SK-N-SH treated with all-trans-retinoic acid at 6 μM for 48 hours (cell line): Measurements from ENCODE around the gene HDAC4.

Source experiments
- ATAC-seq: fragments of 200-7000 bp; cut with Tn5 transposase; 3 replicates; pipeline ENCODE4 v1.9.1; 2020; ENCODE audit warnings: mild to moderate bottlenecking, moderate library complexity
- ARNTL ChIP-seq: fragments of 450-650 bp; formaldehyde crosslinking; IDR thresholded peaks from 2 replicates; pipeline ENCODE4 v1.5.0; 2020; ENCODE audit warnings: low read depth, mild to moderate bottlenecking, moderate library complexity, borderline replicate concordance
- BACH2 ChIP-seq: fragments of 250-450 bp; sonication (Bioruptor Pico); IDR thresholded peaks from 2 replicates; pipeline ENCODE4 v1.9.0; 2021; ENCODE audit warnings: mild to moderate bottlenecking, borderline replicate concordance
- CSDC2 ChIP-seq: fragments of 250-450 bp; sonication (Bioruptor Pico); IDR thresholded peaks from 2 replicates; pipeline ENCODE4 v1.5.0; 2020; ENCODE audit warnings: mild to moderate bottlenecking, moderate library complexity
- ESRRG ChIP-seq: fragments of 250-450 bp; sonication (Bioruptor Pico); IDR thresholded peaks from 2 replicates; pipeline ENCODE4 v1.6.1; 2021; ENCODE audit warnings: mild to moderate bottlenecking
- GLIS3 ChIP-seq: fragments of 250-450 bp; sonication (Bioruptor Pico); IDR thresholded peaks from 2 replicates; pipeline ENCODE4 v1.5.0; 2020; ENCODE audit warnings: mild to moderate bottlenecking, moderate library complexity
- ISL1 ChIP-seq: fragments of 250-450 bp; sonication (Bioruptor Pico); IDR thresholded peaks from 2 replicates; pipeline ENCODE4 v2.1.2; 2022; ENCODE audit warnings: mild to moderate bottlenecking, moderate library complexity
- PPARA ChIP-seq: fragments of 250-450 bp; sonication (Bioruptor Pico); IDR thresholded peaks from 2 replicates; pipeline ENCODE4 v1.5.0; 2020; ENCODE audit warnings: mild to moderate bottlenecking, borderline replicate concordance
- RARB ChIP-seq: fragments of 250-450 bp; sonication (Bioruptor Pico); IDR thresholded peaks from 2 replicates; pipeline ENCODE4 v1.8.0; 2021; ENCODE audit warnings: mild to moderate bottlenecking, moderate library complexity
- SNAI2 ChIP-seq: fragments of 250-450 bp; sonication (Bioruptor Pico); IDR thresholded peaks from 2 replicates; pipeline ENCODE4 v1.5.0; 2020; ENCODE audit warnings: mild to moderate bottlenecking, moderate library complexity
- TOX ChIP-seq: fragments of 250-450 bp; sonication (Bioruptor Pico); IDR thresholded peaks from 2 replicates; pipeline ENCODE4 v1.8.0; 2021; ENCODE audit warnings: mild to moderate bottlenecking, moderate library complexity, borderline replicate concordance
- ZC3H10 ChIP-seq: fragments of 250-450 bp; sonication (Bioruptor Pico); IDR thresholded peaks from 2 replicates; pipeline ENCODE4 v1.5.1; 2021; ENCODE audit warnings: mild to moderate bottlenecking, moderate library complexity
- ZFP3 ChIP-seq: fragments of 250-450 bp; sonication (Bioruptor Pico); IDR thresholded peaks from 2 replicates; pipeline ENCODE4 v1.5.0; 2020; ENCODE audit warnings: mild to moderate bottlenecking, moderate library complexity
- ZFP30 ChIP-seq: fragments of 450-650 bp; formaldehyde crosslinking; IDR thresholded peaks from 2 replicates; pipeline ENCODE4 v1.5.0; 2022; ENCODE audit warnings: mild to moderate bottlenecking, moderate library complexity
- ZNF565 ChIP-seq: fragments of 450-650 bp; formaldehyde crosslinking; conservative IDR thresholded peaks from 2 replicates; pipeline ENCODE4 v1.5.0; 2020; ENCODE audit warnings: low read depth, mild to moderate bottlenecking, moderate library complexity
- ZNF70 ChIP-seq: fragments of 450-650 bp; formaldehyde crosslinking; IDR thresholded peaks from 2 replicates; pipeline ENCODE4 v1.5.0; 2020; ENCODE audit warnings: mild to moderate bottlenecking, moderate library complexity
- ZNF8 ChIP-seq: fragments of 450-650 bp; formaldehyde crosslinking; IDR thresholded peaks from 2 replicates; pipeline ENCODE4 v1.5.0; 2020; ENCODE audit warnings: mild to moderate bottlenecking, moderate library complexity
- TF ChIP-seq, protein P1 (sequence below): fragments of 250-450 bp; sonication (Bioruptor Pico); IDR thresholded peaks from 2 replicates; pipeline ENCODE4 v1.8.0; 2020; ENCODE audit warnings: mild to moderate bottlenecking, moderate library complexity, borderline replicate concordance
- TF ChIP-seq, protein P2 (sequence below): fragments of 250-450 bp; sonication (Bioruptor Pico); IDR thresholded peaks from 2 replicates; pipeline ENCODE4 v1.5.1; 2021; ENCODE audit warnings: mild to moderate bottlenecking, moderate library complexity
- TF ChIP-seq, protein P3 (sequence below): fragments of 250-450 bp; sonication (Bioruptor Pico); IDR thresholded peaks from 2 replicates; pipeline ENCODE4 v1.8.0; 2021; ENCODE audit warnings: low read depth, mild to moderate bottlenecking, moderate library complexity, borderline replicate concordance
- TF ChIP-seq, protein P4 (sequence below): fragments of 250-450 bp; sonication (Bioruptor Pico); IDR thresholded peaks from 2 replicates; pipeline ENCODE4 v1.5.1; 2020; ENCODE audit warnings: low read depth, mild to moderate bottlenecking, moderate library complexity
- TF ChIP-seq, protein P5 (sequence below): fragments of 250-450 bp; sonication (Bioruptor Pico); IDR thresholded peaks from 2 replicates; pipeline ENCODE4 v1.5.0; 2020; ENCODE audit warnings: mild to moderate bottlenecking, moderate library complexity

The HDAC4 gene

DNA sequence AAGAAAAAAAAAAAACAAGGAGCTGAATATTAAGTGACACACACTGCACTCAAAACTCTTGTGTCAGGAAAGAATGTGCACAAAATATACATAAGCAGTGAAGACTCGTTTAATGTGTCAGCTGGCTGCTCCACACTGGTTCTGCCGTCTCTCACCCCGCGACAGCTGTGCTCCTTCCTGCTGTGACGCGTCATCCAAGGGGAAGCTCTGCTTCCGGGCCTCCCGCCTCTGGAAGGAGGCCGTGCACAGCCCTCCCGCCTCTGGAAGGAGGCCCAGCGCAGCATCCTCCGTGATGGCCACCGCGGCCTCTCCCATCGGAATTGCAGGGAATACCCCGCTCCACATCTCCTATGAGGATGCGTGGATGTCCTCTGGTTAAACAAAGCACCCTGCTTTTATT lies 151.0 kb downstream of the HDAC4 start:
- ATAC-seq, result peak; percentile 44; the same call in 2 of the 3 replicates
- TF ChIP-seq, protein P1, sequence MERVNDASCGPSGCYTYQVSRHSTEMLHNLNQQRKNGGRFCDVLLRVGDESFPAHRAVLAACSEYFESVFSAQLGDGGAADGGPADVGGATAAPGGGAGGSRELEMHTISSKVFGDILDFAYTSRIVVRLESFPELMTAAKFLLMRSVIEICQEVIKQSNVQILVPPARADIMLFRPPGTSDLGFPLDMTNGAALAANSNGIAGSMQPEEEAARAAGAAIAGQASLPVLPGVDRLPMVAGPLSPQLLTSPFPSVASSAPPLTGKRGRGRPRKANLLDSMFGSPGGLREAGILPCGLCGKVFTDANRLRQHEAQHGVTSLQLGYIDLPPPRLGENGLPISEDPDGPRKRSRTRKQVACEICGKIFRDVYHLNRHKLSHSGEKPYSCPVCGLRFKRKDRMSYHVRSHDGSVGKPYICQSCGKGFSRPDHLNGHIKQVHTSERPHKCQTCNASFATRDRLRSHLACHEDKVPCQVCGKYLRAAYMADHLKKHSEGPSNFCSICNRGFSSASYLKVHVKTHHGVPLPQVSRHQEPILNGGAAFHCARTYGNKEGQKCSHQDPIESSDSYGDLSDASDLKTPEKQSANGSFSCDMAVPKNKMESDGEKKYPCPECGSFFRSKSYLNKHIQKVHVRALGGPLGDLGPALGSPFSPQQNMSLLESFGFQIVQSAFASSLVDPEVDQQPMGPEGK, result no peak
- TF ChIP-seq SNAI2 (CRISPR knock-in tag) (no peak), ZNF8 (no peak), TOX (no peak), ZNF70 (no peak), PPARA (CRISPR knock-in tag) (no peak), RARB (CRISPR knock-in tag) (no peak), ZNF565 (CRISPR knock-in tag) (no peak), GLIS3 (CRISPR knock-in tag) (no peak), ZFP30 (CRISPR knock-in tag) (no peak), ESRRG (CRISPR knock-in tag) (no peak), ZFP3 (CRISPR knock-in tag) (no peak), ZC3H10 (CRISPR knock-in tag) (no peak)
- TF ChIP-seq, protein P2, sequence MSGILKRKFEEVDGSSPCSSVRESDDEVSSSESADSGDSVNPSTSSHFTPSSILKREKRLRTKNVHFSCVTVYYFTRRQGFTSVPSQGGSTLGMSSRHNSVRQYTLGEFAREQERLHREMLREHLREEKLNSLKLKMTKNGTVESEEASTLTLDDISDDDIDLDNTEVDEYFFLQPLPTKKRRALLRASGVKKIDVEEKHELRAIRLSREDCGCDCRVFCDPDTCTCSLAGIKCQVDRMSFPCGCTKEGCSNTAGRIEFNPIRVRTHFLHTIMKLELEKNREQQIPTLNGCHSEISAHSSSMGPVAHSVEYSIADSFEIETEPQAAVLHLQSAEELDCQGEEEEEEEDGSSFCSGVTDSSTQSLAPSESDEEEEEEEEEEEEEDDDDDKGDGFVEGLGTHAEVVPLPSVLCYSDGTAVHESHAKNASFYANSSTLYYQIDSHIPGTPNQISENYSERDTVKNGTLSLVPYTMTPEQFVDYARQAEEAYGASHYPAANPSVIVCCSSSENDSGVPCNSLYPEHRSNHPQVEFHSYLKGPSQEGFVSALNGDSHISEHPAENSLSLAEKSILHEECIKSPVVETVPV (CRISPR knock-in tag), result no peak
- TF ChIP-seq, protein P3, sequence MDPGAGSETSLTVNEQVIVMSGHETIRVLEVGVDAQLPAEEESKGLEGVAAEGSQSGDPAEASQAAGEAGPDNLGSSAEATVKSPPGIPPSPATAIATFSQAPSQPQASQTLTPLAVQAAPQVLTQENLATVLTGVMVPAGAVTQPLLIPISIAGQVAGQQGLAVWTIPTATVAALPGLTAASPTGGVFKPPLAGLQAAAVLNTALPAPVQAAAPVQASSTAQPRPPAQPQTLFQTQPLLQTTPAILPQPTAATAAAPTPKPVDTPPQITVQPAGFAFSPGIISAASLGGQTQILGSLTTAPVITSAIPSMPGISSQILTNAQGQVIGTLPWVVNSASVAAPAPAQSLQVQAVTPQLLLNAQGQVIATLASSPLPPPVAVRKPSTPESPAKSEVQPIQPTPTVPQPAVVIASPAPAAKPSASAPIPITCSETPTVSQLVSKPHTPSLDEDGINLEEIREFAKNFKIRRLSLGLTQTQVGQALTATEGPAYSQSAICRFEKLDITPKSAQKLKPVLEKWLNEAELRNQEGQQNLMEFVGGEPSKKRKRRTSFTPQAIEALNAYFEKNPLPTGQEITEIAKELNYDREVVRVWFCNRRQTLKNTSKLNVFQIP, result no peak
- TF ChIP-seq, all 23 proteins: peak for 0

DNA sequence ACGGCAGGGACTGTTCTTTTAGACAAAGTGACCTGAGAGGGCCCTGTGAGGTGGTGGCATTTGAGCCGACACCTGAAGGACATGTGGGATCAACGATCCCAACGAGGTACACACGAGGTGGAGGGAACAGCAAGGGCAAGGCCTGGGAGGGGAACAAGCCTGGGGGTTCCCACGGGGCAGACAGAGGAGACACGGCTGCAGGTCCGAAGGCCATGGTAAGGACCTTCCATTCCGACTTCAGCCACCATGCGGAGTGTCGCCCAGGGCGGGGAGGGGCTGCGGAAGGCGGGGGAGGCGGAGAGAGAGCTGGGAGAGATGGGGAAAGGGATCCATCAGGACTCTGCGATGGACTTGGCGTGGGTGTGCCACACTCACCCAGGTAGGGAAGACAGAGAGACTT lies 151.8 kb downstream of the HDAC4 start:
- TF ChIP-seq, protein P4, sequence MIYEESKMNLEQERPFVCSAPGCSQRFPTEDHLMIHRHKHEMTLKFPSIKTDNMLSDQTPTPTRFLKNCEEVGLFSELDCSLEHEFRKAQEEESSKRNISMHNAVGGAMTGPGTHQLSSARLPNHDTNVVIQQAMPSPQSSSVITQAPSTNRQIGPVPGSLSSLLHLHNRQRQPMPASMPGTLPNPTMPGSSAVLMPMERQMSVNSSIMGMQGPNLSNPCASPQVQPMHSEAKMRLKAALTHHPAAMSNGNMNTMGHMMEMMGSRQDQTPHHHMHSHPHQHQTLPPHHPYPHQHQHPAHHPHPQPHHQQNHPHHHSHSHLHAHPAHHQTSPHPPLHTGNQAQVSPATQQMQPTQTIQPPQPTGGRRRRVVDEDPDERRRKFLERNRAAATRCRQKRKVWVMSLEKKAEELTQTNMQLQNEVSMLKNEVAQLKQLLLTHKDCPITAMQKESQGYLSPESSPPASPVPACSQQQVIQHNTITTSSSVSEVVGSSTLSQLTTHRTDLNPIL (CRISPR knock-in tag), result no peak
- TF ChIP-seq, protein P1, result no peak
- TF ChIP-seq ESRRG (CRISPR knock-in tag), result no peak
- TF ChIP-seq ZNF8, result no peak
- no peak for TF ChIP-seq ZFP30 (CRISPR knock-in tag)
- no peak for TF ChIP-seq ZFP3 (CRISPR knock-in tag)
- TF ChIP-seq ZC3H10 (CRISPR knock-in tag), result no peak
- TF ChIP-seq, protein P3, result no peak
- TF ChIP-seq CSDC2, result no peak
- TF ChIP-seq BACH2 (CRISPR knock-in tag), result no peak
- TF ChIP-seq ARNTL (CRISPR knock-in tag), result no peak
- no peak for TF ChIP-seq TOX
- TF ChIP-seq, protein P5, sequence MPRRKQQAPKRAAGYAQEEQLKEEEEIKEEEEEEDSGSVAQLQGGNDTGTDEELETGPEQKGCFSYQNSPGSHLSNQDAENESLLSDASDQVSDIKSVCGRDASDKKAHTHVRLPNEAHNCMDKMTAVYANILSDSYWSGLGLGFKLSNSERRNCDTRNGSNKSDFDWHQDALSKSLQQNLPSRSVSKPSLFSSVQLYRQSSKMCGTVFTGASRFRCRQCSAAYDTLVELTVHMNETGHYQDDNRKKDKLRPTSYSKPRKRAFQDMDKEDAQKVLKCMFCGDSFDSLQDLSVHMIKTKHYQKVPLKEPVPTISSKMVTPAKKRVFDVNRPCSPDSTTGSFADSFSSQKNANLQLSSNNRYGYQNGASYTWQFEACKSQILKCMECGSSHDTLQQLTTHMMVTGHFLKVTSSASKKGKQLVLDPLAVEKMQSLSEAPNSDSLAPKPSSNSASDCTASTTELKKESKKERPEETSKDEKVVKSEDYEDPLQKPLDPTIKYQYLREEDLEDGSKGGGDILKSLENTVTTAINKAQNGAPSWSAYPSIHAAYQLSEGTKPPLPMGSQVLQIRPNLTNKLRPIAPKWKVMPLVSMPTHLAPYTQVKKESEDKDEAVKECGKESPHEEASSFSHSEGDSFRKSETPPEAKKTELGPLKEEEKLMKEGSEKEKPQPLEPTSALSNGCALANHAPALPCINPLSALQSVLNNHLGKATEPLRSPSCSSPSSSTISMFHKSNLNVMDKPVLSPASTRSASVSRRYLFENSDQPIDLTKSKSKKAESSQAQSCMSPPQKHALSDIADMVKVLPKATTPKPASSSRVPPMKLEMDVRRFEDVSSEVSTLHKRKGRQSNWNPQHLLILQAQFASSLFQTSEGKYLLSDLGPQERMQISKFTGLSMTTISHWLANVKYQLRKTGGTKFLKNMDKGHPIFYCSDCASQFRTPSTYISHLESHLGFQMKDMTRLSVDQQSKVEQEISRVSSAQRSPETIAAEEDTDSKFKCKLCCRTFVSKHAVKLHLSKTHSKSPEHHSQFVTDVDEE, result no peak
- no peak for TF ChIP-seq ZNF565 (CRISPR knock-in tag)
- TF ChIP-seq ISL1 (CRISPR knock-in tag), result no peak
- TF ChIP-seq PPARA (CRISPR knock-in tag), result no peak
- TF ChIP-seq, protein P2 (CRISPR knock-in tag), result no peak
- TF ChIP-seq, all 23 proteins: peak for 0
- ATAC-seq, result no peak
